ENCODE measurements around the gene VPS35L. TPM values are rescaled to one million over a fixed set of nuclear protein-coding genes. Genes with fewer than 3 reads are reported as not detected.
A peak's percentile ranks its signal among the peaks of the same experiment; 100 is the strongest.

VPS35L gene
- total RNA-seq, 1 donor from 2014 or later, result 62.8 TPM

GRCh38 chr16:19598805-19599510, 43.5 kb downstream of the VPS35L start:
- no peak for TF ChIP-seq CTCF (IDR thresholded peaks at IDR 0.05; ENCODE audit: insufficient read depth, low read length, poor library complexity, severe bottlenecking)
- H3K27me3 ChIP-seq (ENCODE audit: control insufficient read depth, insufficient read depth, low read length), result no peaks in the 10 kb centered on the region
- no peak for DNase-seq (ENCODE audit: low read depth)
- no peaks in the 10 kb centered on the region for H3K36me3 ChIP-seq (ENCODE audit: control insufficient read depth, insufficient read depth, low read length)
- H3K4me3 ChIP-seq (ENCODE audit: low read depth, low read length), result no peak overlapping the region

- Histone ChIP-seq H3K36me3 (ENCODE audit: control insufficient read depth, insufficient read depth, low read length) (no peaks in the 10 kb centered on the region), H3K27me3 (ENCODE audit: control insufficient read depth, insufficient read depth, low read length) (no peaks in the 10 kb centered on the region), H3K4me3 (ENCODE audit: low read depth, low read length) (no peak overlapping the region)
- TF ChIP-seq CTCF (IDR thresholded peaks at IDR 0.05; ENCODE audit: insufficient read depth, low read length, poor library complexity, severe bottlenecking), result no peak
- DNase-seq (ENCODE audit: low read depth), result no peak
Measured at GRCh38 chr16:19599968-19600716, 44.6 kb downstream of the VPS35L start.

GRCh38 chr16:19601083-19601976, 45.8 kb downstream of the VPS35L start:
- peak; percentile 5 for DNase-seq (ENCODE audit: low read depth)
- TF ChIP-seq CTCF (IDR thresholded peaks at IDR 0.05; ENCODE audit: insufficient read depth, low read length, poor library complexity, severe bottlenecking), result peak; percentile 63
- Histone ChIP-seq H3K36me3 (ENCODE audit: control insufficient read depth, insufficient read depth, low read length) (peaks cover 1% of the 10 kb centered on the region), H3K27me3 (ENCODE audit: control insufficient read depth, insufficient read depth, low read length) (no peaks in the 10 kb centered on the region), H3K4me3 (ENCODE audit: low read depth, low read length) (no peak overlapping the region)

GRCh38 chr16:19604911-19605310, 49.4 kb downstream of the VPS35L start:
- H3K27me3 ChIP-seq (ENCODE audit: control insufficient read depth, insufficient read depth, low read length), result no peaks in the 10 kb centered on the region
- no peak for TF ChIP-seq CTCF (IDR thresholded peaks at IDR 0.05; ENCODE audit: insufficient read depth, low read length, poor library complexity, severe bottlenecking)
- no peak overlapping the region for H3K4me3 ChIP-seq (ENCODE audit: low read depth, low read length)
- H3K36me3 ChIP-seq (ENCODE audit: control insufficient read depth, insufficient read depth, low read length), result peaks cover 1% of the 10 kb centered on the region
- no peak for DNase-seq (ENCODE audit: low read depth)

GRCh38 chr16:19605701-19606100, 50.2 kb downstream of the VPS35L start:
- Histone ChIP-seq H3K27me3 (ENCODE audit: control insufficient read depth, insufficient read depth, low read length) (no peaks in the 10 kb centered on the region), H3K4me3 (ENCODE audit: low read depth, low read length) (no peak overlapping the region), H3K36me3 (ENCODE audit: control insufficient read depth, insufficient read depth, low read length) (peaks cover 1% of the 10 kb centered on the region)
- no peak for DNase-seq (ENCODE audit: low read depth)
- TF ChIP-seq CTCF (IDR thresholded peaks at IDR 0.05; ENCODE audit: insufficient read depth, low read length, poor library complexity, severe bottlenecking), result no peak

Data from kidney epithelial cell (primary cell).